ENCODE results near the gene LRPAP1.
"Not testable (repeated sequence)": the region's sequence is repeated elsewhere in the genome, so short reads cannot be mapped to it uniquely, and the experiment has no call there.

- not testable (repeated sequence) for TF ChIP-seq REST (IDR thresholded peaks at IDR 0.05; ENCODE audit: low read depth); POLR2A (IDR thresholded peaks at IDR 0.05; ENCODE audit: borderline replicate concordance, extremely low read depth, insufficient read depth, insufficient read length); CEBPB (IDR thresholded peaks at IDR 0.05; ENCODE audit: low read depth); CTCF (IDR thresholded peaks at IDR 0.05 in 2 of 3, conservative IDR thresholded peaks at IDR 0.05 in 1 of 3; ENCODE audit: borderline replicate concordance in 1 of 3, insufficient read depth in 1 of 3, low read depth in 2 of 3, low read length in 2 of 3); JUND (IDR thresholded peaks at IDR 0.05); EZH2 (IDR thresholded peaks at IDR 0.05); EZH2phosphoT487 (IDR thresholded peaks at IDR 0.05; ENCODE audit: borderline replicate concordance)
Observed at GRCh38 chr4:3551366-3551765, 19.1 kb upstream of the LRPAP1 start.

Data from HCT116 (cell line).